ENCODE measurements around the gene SLC9A4. TPM values are rescaled to one million over a fixed set of nuclear protein-coding genes. Genes with fewer than 3 reads are reported as not detected.

SLC9A4 gene
- total and polyA plus RNA-seq, 2 donors (not counting 3 experiments of a cell fraction or from before 2014, with no cell fraction given): not detected

DNA sequence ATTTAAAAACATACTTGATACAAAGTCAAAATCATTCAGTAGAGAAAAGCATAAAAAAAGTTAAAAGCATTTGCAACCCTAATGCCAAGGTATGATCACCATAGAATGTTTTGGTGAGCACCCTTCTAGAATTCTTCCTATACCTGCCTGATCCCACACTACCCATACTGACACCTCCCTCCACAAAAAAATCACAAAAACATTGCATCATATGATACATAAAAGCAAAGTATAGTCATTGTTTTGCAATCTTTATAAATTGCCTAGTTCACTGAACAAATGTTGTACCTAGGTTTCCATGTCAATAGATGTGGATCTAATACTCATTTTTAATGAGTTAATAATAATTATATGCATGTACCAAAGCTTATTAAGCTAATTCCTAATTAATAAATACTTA lies 54.1 kb downstream of the SLC9A4 start:
- CTCF ChIA-PET: no interaction called here
- no peak for TF ChIP-seq EZH2 (IDR thresholded peaks at IDR 0.05; ENCODE audit: borderline replicate concordance, low read depth, low read length, severe bottlenecking)
- TF ChIP-seq FOS (IDR thresholded peaks at IDR 0.05; ENCODE audit: borderline replicate concordance, insufficient read depth, low read length): no peak
- no peak for TF ChIP-seq GATA2 (IDR thresholded peaks at IDR 0.05; ENCODE audit: insufficient read depth, insufficient read length, low read depth, low read length)
- TF ChIP-seq POLR2A (IDR thresholded peaks at IDR 0.05; ENCODE audit: low read depth, low read length): no peak
- TF ChIP-seq MYC (IDR thresholded peaks at IDR 0.05; ENCODE audit: low read depth, low read length): no peak
- TF ChIP-seq JUN (IDR thresholded peaks at IDR 0.05; ENCODE audit: borderline replicate concordance, insufficient read depth, insufficient read length, low read depth): no peak
- TF ChIP-seq, protein P1, sequence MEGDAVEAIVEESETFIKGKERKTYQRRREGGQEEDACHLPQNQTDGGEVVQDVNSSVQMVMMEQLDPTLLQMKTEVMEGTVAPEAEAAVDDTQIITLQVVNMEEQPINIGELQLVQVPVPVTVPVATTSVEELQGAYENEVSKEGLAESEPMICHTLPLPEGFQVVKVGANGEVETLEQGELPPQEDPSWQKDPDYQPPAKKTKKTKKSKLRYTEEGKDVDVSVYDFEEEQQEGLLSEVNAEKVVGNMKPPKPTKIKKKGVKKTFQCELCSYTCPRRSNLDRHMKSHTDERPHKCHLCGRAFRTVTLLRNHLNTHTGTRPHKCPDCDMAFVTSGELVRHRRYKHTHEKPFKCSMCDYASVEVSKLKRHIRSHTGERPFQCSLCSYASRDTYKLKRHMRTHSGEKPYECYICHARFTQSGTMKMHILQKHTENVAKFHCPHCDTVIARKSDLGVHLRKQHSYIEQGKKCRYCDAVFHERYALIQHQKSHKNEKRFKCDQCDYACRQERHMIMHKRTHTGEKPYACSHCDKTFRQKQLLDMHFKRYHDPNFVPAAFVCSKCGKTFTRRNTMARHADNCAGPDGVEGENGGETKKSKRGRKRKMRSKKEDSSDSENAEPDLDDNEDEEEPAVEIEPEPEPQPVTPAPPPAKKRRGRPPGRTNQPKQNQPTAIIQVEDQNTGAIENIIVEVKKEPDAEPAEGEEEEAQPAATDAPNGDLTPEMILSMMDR (IDR thresholded peaks at IDR 0.05; ENCODE audit: extremely low read depth in 1 of 2, insufficient read depth in 1 of 2, low read depth in 1 of 2, low read length in 2 of 2): no peak
- no peak for TF ChIP-seq POLR2AphosphoS5 (IDR thresholded peaks at IDR 0.05; ENCODE audit: insufficient read depth, low read depth, low read length)
- TF ChIP-seq, protein P2, sequence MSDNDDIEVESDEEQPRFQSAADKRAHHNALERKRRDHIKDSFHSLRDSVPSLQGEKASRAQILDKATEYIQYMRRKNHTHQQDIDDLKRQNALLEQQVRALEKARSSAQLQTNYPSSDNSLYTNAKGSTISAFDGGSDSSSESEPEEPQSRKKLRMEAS (IDR thresholded peaks at IDR 0.05; ENCODE audit: insufficient read depth, insufficient read length): no peak
- FAIRE-seq (no peak), DNase-seq (ENCODE audit: low read depth, low spot score) (no peak)
- dilution Hi-C loops (cut with MboI; ENCODE audit: extremely low pct_ligation_motif_present, low sequenced_read_pairs) (no loop called here), intact Hi-C loops (cut with micrococcal nuclease) (no loop called here)
- Histone ChIP-seq H3K79me2 (ENCODE audit: control insufficient read depth, insufficient read depth, low read length) (no peaks in the 10 kb centered on the region), H4K20me1 (replicated peaks; ENCODE audit: control insufficient read depth, extremely low read depth, insufficient read depth, low read length) (no peaks in the 10 kb centered on the region), H3K9ac (replicated peaks; ENCODE audit: extremely low read depth, insufficient read depth, low read length) (no peak overlapping the region), H3K27ac (ENCODE audit: insufficient read depth, low read depth, low read length) (no peak overlapping the region), H3K9me3 (replicated peaks; ENCODE audit: control insufficient read depth, insufficient read depth, low read length) (no peaks in the 10 kb centered on the region), H3K9me1 (replicated peaks; ENCODE audit: control insufficient read depth, extremely low read depth, insufficient read depth, low read length) (no peaks in the 10 kb centered on the region), H3K27me3 (ENCODE audit: control insufficient read depth in 2 of 2, insufficient read depth in 2 of 2, low read length in 2 of 2) (peaks cover 0 to 5% of the 10 kb centered on the region in 2 experiments), H3K4me2 (ENCODE audit: insufficient read depth, low read length) (no peak overlapping the region), H3K36me3 (ENCODE audit: control insufficient read depth in 2 of 2, extremely low read depth in 1 of 2, insufficient read depth in 2 of 2, low read length in 2 of 2) (no peaks in the 10 kb centered on the region), H2AFZ (ENCODE audit: low read depth, low read length) (no peak overlapping the region), H3K4me1 (ENCODE audit: control insufficient read depth, extremely low read depth, insufficient read depth, low read length) (no peaks in the 10 kb centered on the region), H3K4me3 (replicated peaks in 1 of 3; ENCODE audit: insufficient read depth in 1 of 3, low read depth in 1 of 3, low read length in 3 of 3) (no peak overlapping the region)
- POLR2A ChIA-PET: no interaction called here
- no TSS peak for BruUV-seq (replicated peaks)

Measured in endothelial cell of umbilical vein (primary cell).